GM12878 (cell line): ENCODE measurements around the gene ZNF419. TPM values are rescaled to one million over a fixed set of nuclear protein-coding genes. Genes with fewer than 3 reads are reported as not detected.
"Not testable (repeated sequence)": the region's sequence is repeated elsewhere in the genome, so short reads cannot be mapped to it uniquely, and the experiment has no call there.

Experiments used
- ATAC-seq: fragments of 200-7000 bp; cut with Tn5 transposase; 3 replicates; pipeline ENCODE4 v1.9.1; 2020; ENCODE audit warnings: mild to moderate bottlenecking, moderate library complexity
- Bru-seq: library from RNA; stranded (reverse); fragments of 400-500 nt; gene quantifications from one replicate; lab custom pipeline; 2021; lab: Mats Ljungman, UMichigan
- BruChase-seq, 2 experiments: library from RNA; stranded (reverse); fragments of 400-500 nt; gene quantifications; one replicate each; lab custom pipeline; 2021; lab: Mats Ljungman, UMichigan
- BruUV-seq: library from RNA; stranded (reverse); fragments of 400-500 nt; replicated peaks from 2 replicates; lab custom pipeline; 2021; lab: Mats Ljungman, UMichigan
- CTCF ChIA-PET: fragments of 300-600 bp; sonication (Branson Sonifier 250); formaldehyde crosslinking; extraction: SDS; loops from one replicate; lab custom pipeline; 2021; ENCODE audit warnings: inconsistent platforms; lab: Yijun Ruan, JAX
- POLR2A ChIA-PET: fragments of 350-600 bp; formaldehyde crosslinking; extraction: SDS; loops from one replicate; lab custom pipeline; 2021; ENCODE audit warnings: inconsistent platforms; lab: Charles Lee
- RAD21 ChIA-PET: fragments of 300-600 bp; sonication (Branson Sonifier 250); formaldehyde crosslinking; loops from one replicate; lab custom pipeline; 2023; ENCODE audit warnings: antibody characterized with exemption; ENCODE audit not compliant: unreplicated experiment; lab: Charles Lee
- SMC1A ChIA-PET: fragments of 300-600 bp; sonication (Branson Sonifier 250); formaldehyde crosslinking; loops from one replicate; lab custom pipeline; 2023; ENCODE audit not compliant: unreplicated experiment, uncharacterized antibody; lab: Charles Lee
- DNase-seq: peaks from one replicate; pipeline ENCODE4 v3.0.0-alpha.2; 2011; ENCODE audit warnings: low read depth, low spot score
- FAIRE-seq: peaks from 3 replicates; lab custom pipeline; 2011; peaks lifted over from hg19 to GRCh38; lab: Jason Lieb, UNC
- H2AFZ ChIP-seq: 2 replicates; pipeline ENCODE4 v1.6.0; 2011; ENCODE audit warnings: low read depth, low read length, control low read depth; ENCODE audit not compliant: control insufficient read depth
- H3K27ac ChIP-seq: 2 replicates; pipeline ENCODE4 v1.5.1; 2011; ENCODE audit warnings: control low read depth; ENCODE audit not compliant: control insufficient read depth, insufficient read depth
- H3K27me3 ChIP-seq, 2 experiments: replicated peaks in 1 of 2; 2 replicates each; pipeline versions ENCODE4 v1.6.0 to v1.6.1; 2011; ENCODE audit warnings: low read length in 1 of 2; ENCODE audit not compliant: control insufficient read depth in 2 of 2, insufficient read depth in 2 of 2
- H3K36me3 ChIP-seq, 2 experiments: 2 replicates each; pipeline ENCODE4 v1.5.1; 2011; ENCODE audit warnings: low read length in 1 of 2; ENCODE audit not compliant: control insufficient read depth in 2 of 2, insufficient read depth in 2 of 2
- H3K4me1 ChIP-seq: 2 replicates; pipeline ENCODE4 v1.6.1; 2011; ENCODE audit warnings: mild to moderate bottlenecking, low read length, moderate library complexity, mixed read lengths; ENCODE audit not compliant: control insufficient read depth, insufficient read depth
- H3K4me2 ChIP-seq: 2 replicates; pipeline ENCODE4 v1.6.0; 2011; ENCODE audit warnings: control low read depth; ENCODE audit not compliant: control insufficient read depth, insufficient read depth
- H3K4me3 ChIP-seq: fragments of 200-600 bp; sonication (generic); 2 replicates; pipeline ENCODE4 v1.5.1; 2016
- H3K79me2 ChIP-seq: 2 replicates; pipeline ENCODE4 v1.6.0; 2011; ENCODE audit warnings: low read length; ENCODE audit not compliant: control insufficient read depth, insufficient read depth
- H3K9ac ChIP-seq: 2 replicates; pipeline ENCODE4 v1.8.0; 2011; ENCODE audit warnings: low read length, control low read depth, mixed read lengths; ENCODE audit not compliant: control insufficient read depth, insufficient read depth
- H3K9me3 ChIP-seq: replicated peaks from 3 replicates; pipeline ENCODE4 v1.5.1; 2011; ENCODE audit warnings: mild to moderate bottlenecking, low read length; ENCODE audit not compliant: control insufficient read depth, insufficient read depth
- H4K20me1 ChIP-seq: 2 replicates; pipeline ENCODE4 v1.6.0; 2011; ENCODE audit not compliant: control insufficient read depth, insufficient read depth
- CREB1 ChIP-seq: IDR thresholded peaks from 2 replicates; pipeline ENCODE4 v1.6.1; 2012; ENCODE audit warnings: low read depth, mild to moderate bottlenecking, inconsistent platforms
- CREM ChIP-seq: IDR thresholded peaks from 2 replicates; pipeline ENCODE4 v1.6.1; 2014; ENCODE audit warnings: antibody characterized with exemption, low read depth
- HCFC1 ChIP-seq: fragments of 150-350 bp; IDR thresholded peaks from 2 replicates; pipeline ENCODE4 v1.6.1; 2014; ENCODE audit warnings: low read length
- IKZF1 ChIP-seq: fragments of 450-650 bp; conservative IDR thresholded peaks from 2 replicates; pipeline ENCODE4 v1.6.1; 2017; ENCODE audit warnings: antibody characterized with exemption, mild to moderate bottlenecking
- IKZF2 ChIP-seq, 2 experiments: fragments of 450-650 bp; IDR thresholded peaks; 2 replicates each; pipeline ENCODE4 v1.6.1; 2017; ENCODE audit warnings: mild to moderate bottlenecking in 2 of 2, moderate library complexity in 2 of 2
- IRF3 ChIP-seq: fragments of 450-650 bp; IDR thresholded peaks from 2 replicates; pipeline ENCODE4 v1.6.1; 2014; ENCODE audit warnings: mild to moderate bottlenecking
- MXI1 ChIP-seq: fragments of 150-350 bp; IDR thresholded peaks from 2 replicates; pipeline ENCODE4 v1.6.1; 2011; ENCODE audit warnings: low read depth, mild to moderate bottlenecking, inconsistent platforms, low read length, improper control_type of control experiment
- NFYB ChIP-seq: IDR thresholded peaks from 2 replicates; pipeline ENCODE4 v1.6.1; 2011; ENCODE audit warnings: low read depth, mild to moderate bottlenecking, low read length, improper control_type of control experiment, moderate library complexity; ENCODE audit not compliant: insufficient read depth
- NR2C1 ChIP-seq: fragments of 450-650 bp; IDR thresholded peaks from 2 replicates; pipeline ENCODE4 v1.6.1; 2017; ENCODE audit warnings: antibody characterized with exemption, mild to moderate bottlenecking, moderate library complexity
- PKNOX1 ChIP-seq: fragments of 450-650 bp; IDR thresholded peaks from 2 replicates; pipeline ENCODE4 v1.6.1; 2016; ENCODE audit warnings: mild to moderate bottlenecking
- POLR2AphosphoS5 ChIP-seq: IDR thresholded peaks from 2 replicates; pipeline ENCODE4 v1.6.1; 2011; ENCODE audit warnings: mild to moderate bottlenecking, low read length, inconsistent platforms
- RUNX3 ChIP-seq: IDR thresholded peaks from 2 replicates; pipeline ENCODE4 v1.6.1; 2012; ENCODE audit warnings: low read length, inconsistent platforms
- SPI1 ChIP-seq: IDR thresholded peaks from 2 replicates; pipeline ENCODE4 v1.6.1; 2011; ENCODE audit warnings: low read depth, mild to moderate bottlenecking, low read length, moderate library complexity, borderline replicate concordance; ENCODE audit not compliant: insufficient read depth
- SREBF1 ChIP-seq: IDR thresholded peaks from 2 replicates; pipeline ENCODE4 v1.6.1; 2012; ENCODE audit warnings: mild to moderate bottlenecking, low read length
- SRF ChIP-seq, 2 experiments: IDR thresholded peaks; 2 replicates each; pipeline ENCODE4 v1.6.1; 2011; ENCODE audit warnings: low read depth in 2 of 2, low read length in 2 of 2, mild to moderate bottlenecking in 1 of 2, moderate library complexity in 1 of 2
- TARDBP ChIP-seq: IDR thresholded peaks from 2 replicates; pipeline ENCODE4 v1.6.1; 2016; ENCODE audit warnings: borderline replicate concordance
- TBL1XR1 ChIP-seq: IDR thresholded peaks from 2 replicates; pipeline ENCODE4 v1.6.1; 2012; ENCODE audit warnings: low read depth, low read length, improper control_type of control experiment
- WGBS: methylation state at CpG from one replicate; pipeline ENCODE4 v1.1.6; 2016; ENCODE audit warnings: low lambda C conversion rate; ENCODE audit not compliant: insufficient replicate concordance, insufficient coverage; ENCODE audit errors: missing lambda C conversion rate; 5-methylcytosine and 5-hydroxymethylcytosine counted together
- in situ Hi-C: fragments of 300-500 bp; cut with MboI; formaldehyde crosslinking; loops from 9 replicates; pipeline ENCODE4 v1.14.3; 2018; ENCODE audit warnings: mixed read lengths
- intact Hi-C: fragments of 100-400 bp; cut with micrococcal nuclease; formaldehyde crosslinking; loops from one replicate; pipeline ENCODE4 v1.14.2; 2022; ENCODE audit not compliant: unreplicated experiment
- long read RNA-seq, 2 experiments: library from polyadenylated mRNA; unstranded; transcript quantifications; one replicate each; pipeline ENCODE4 v2.0.0, GENCODE V29; 2019 to 2020
- polyA minus RNA-seq, 3 experiments: library from RNA; depleted of rRNA, polyadenylated mRNA; stranded (reverse); fragments of >200 nt; gene quantifications; 2 replicates each; pipeline ENCODE4 v1.2.3, GENCODE V29; 2011
- polyA plus RNA-seq, 11 experiments: library from polyadenylated mRNA; depleted of rRNA in 4 of 11; unstranded in 6 of 11; stranded (reverse) in 5 of 11; fragments of >200 nt; fragmentation: Nextera tagmentation in 4 of 11; fragmentation: Illumina TruSeq in 1 of 11; extraction: Ambion mirVana in 4 of 11; extraction: Trizol in 1 of 11; gene quantifications; 1 replicate in 1 of 11; 2 replicates in 10 of 11; pipeline versions ENCODE4 v1.2.1 to v1.2.3, GENCODE V29; 2011 to 2016; ENCODE audit warnings: inconsistent platforms in 2 of 11, missing spikeins in 2 of 11, low read depth in 1 of 11
- total RNA-seq, 4 experiments: library from RNA; depleted of rRNA in 3 of 4; stranded (reverse); fragments of >200 nt in 3 of 4; fragmentation: Illumina TruSeq in 1 of 4; extraction: Trizol in 1 of 4; gene quantifications; 2 replicates each; pipeline versions ENCODE4 v1.2.1 to v1.2.3, GENCODE V29; 2013 to 2021

The ZNF419 gene
- 35.8 and 37.2 TPM in 2 replicates for total RNA-seq (2013; cell fraction: nucleolus; rRNA removed)
- total RNA-seq (2014; rRNA removed) = 8.7 and 9.5 TPM in 2 replicates
- total RNA-seq (2014; rRNA removed; fragmentation: Illumina TruSeq; extraction: Trizol) = 6.9 and 7.2 TPM in 2 replicates
- 6.2 and 7.3 TPM in 2 replicates for total RNA-seq (2021)
- polyA plus RNA-seq (2011; ENCODE audit: low read depth) = 4.6 TPM
- 12.8 and 16.3 TPM in 2 replicates for polyA plus RNA-seq (2011; rRNA removed)
- polyA plus RNA-seq (2011; cell fraction: cytosol; rRNA removed) = 8.2 and 10.1 TPM in 2 replicates
- polyA plus RNA-seq (2011; cell fraction: nucleus; rRNA removed) = 23.6 and 27.3 TPM in 2 replicates
- polyA plus RNA-seq (2012) = 5.5 and 7.9 TPM in 2 replicates
- 5.8 and 7.7 TPM in 2 replicates for polyA plus RNA-seq (2014; fragmentation: Illumina TruSeq; extraction: Trizol)
- 1 to 10 TPM in 1 of 2 experiments, under 1 TPM in 1; 0.98 to 1.8 TPM for polyA plus RNA-seq (2014; fragmentation: Nextera tagmentation; extraction: Ambion mirVana)
- polyA plus RNA-seq (2014; rRNA removed) = 7.6 and 8.0 TPM in 2 replicates
- 1 to 10 TPM; 4.6 to 7.7 TPM for polyA plus RNA-seq (2016; fragmentation: Nextera tagmentation; extraction: Ambion mirVana)
- 10.8 and 11.0 TPM in 2 replicates for polyA minus RNA-seq (2011; rRNA and poly(A)+ RNA removed)
- polyA minus RNA-seq (2011; cell fraction: cytosol; rRNA and poly(A)+ RNA removed) = 2.9 and 4.0 TPM in 2 replicates
- 12.7 and 20.4 TPM in 2 replicates for polyA minus RNA-seq (2011; cell fraction: nucleus; rRNA and poly(A)+ RNA removed)
- Bru-seq, nascent RNA = percentile 74 among the genes with signal in this experiment
- percentile 74 among the genes with signal in this experiment for BruChase-seq, experiment 1, labeled RNA remaining after a 6-hour chase
- BruChase-seq, experiment 2, labeled RNA remaining after a 2-hour chase = percentile 84 among the genes with signal in this experiment
- long read RNA-seq, experiment 1, partial matches to known transcripts = 0 of 3 reads
- long read RNA-seq, experiment 1, other reads (novel, unspliced or antisense) = 0 of 3 reads
- long read RNA-seq, experiment 2, transcript ZNF419-205 (5 exons, 2,323 nt) = minor isoform, 10 of 34 reads
- long read RNA-seq, experiment 2, transcript ZNF419-202 (4 exons, 3,654 nt) = major isoform, 14 of 34 reads
- long read RNA-seq, experiment 2, partial matches to known transcripts = 1 of 34 reads
- long read RNA-seq, experiment 2, other reads (novel, unspliced or antisense) = 1 of 34 reads

- peak; percentile 74 for DNase-seq
- H3K4me2 ChIP-seq = peak within 1 kb of the TSS; percentile 54; the same call in 1 of the 2 replicates
- ChIA-PET CTCF (interaction anchor here (0.6 kb wide), 1 partner anchor 251 kb away, joined by 3 read pairs; no protein-coding TSS in a partner anchor), SMC1A (interaction anchor here (1.1 kb wide), 1 partner anchor 9 kb away, joined by 3 read pairs; no protein-coding TSS in a partner anchor), POLR2A (interaction anchor here (0.5 to 2.0 kb wide), 2 partner anchors 10 to 161 kb away, joined by 6 to 7 read pairs; partner anchors contain the start of gene ZNF772)
- peak within 1 kb of the TSS; percentile 72 for H3K9ac ChIP-seq
- peak; percentile 97 for FAIRE-seq
- peak; percentile 100 for ATAC-seq
- intact Hi-C loops, H3K36me3 ChIP-seq, H3K79me2 ChIP-seq, RAD21 ChIA-PET, BruUV-seq, H4K20me1 ChIP-seq, H3K4me1 ChIP-seq, in situ Hi-C loops, H3K27me3 ChIP-seq: not testable (repeated sequence)
- H3K9me3 ChIP-seq = peaks cover 12% of the 10 kb centered on the region
- H2AFZ ChIP-seq = peak within 1 kb of the TSS; percentile 97
- WGBS = 2% methylated on average over 57 of the region's 69 CpGs
- H3K27ac ChIP-seq = peak within 1 kb of the TSS; percentile 24; the same call in 1 of the 2 replicates
- peak within 1 kb of the TSS; percentile 76 for H3K4me3 ChIP-seq
- TF ChIP-seq MXI1 = 0 out of 2 replicates have a peak, but pooled peaks have one; percentile 49
- TF ChIP-seq NR2C1 = 0 out of 2 replicates have a peak, but pooled peaks have one; percentile 30
- peak; percentile 81 for TF ChIP-seq NFYB
- 0 out of 4 replicates have a peak, but pooled peaks of 1 of the 2 experiments have one; percentile 42 for TF ChIP-seq SRF (IDR thresholded peaks at IDR 0.05; ENCODE audit: low read depth in 2 of 2, low read length in 2 of 2)
- peak; percentile 92 for TF ChIP-seq CREB1
- peak; percentile 57 for TF ChIP-seq PKNOX1
- TF ChIP-seq SPI1 = peak; percentile 2; the same call in 1 of the 2 replicates
- TF ChIP-seq CREM = peak; percentile 96
- TF ChIP-seq TARDBP = peak; percentile 77
- 0 out of 2 replicates have a peak, but pooled peaks have one; percentile 25 for TF ChIP-seq RUNX3
- TF ChIP-seq HCFC1 = peak; percentile 97
- TF ChIP-seq POLR2AphosphoS5 = peak; percentile 69
- 0 out of 2 replicates have a peak, but pooled peaks have one; percentile 22 for TF ChIP-seq TBL1XR1
- TF ChIP-seq IKZF2 (IDR thresholded peaks at IDR 0.05) = peak; percentile 58 to 69; a peak in 2 of 4 replicates
- TF ChIP-seq SREBF1 = peak; percentile 80
- TF ChIP-seq IKZF1 = peak; percentile 97
- TF ChIP-seq IRF3 = peak; percentile 59; the same call in 1 of the 2 replicates
Measured at GRCh38 chr19:57487477-57488298, at the start of gene ZNF419. TSS of gene ZNF419 (plus strand) at chr19:57487750. CDS start at chr19:57487951, 201 bp downstream.
